HFFc6 (cell line): ENCODE results near the gene BCL2. TPM values are rescaled to one million over a fixed set of nuclear protein-coding genes. Genes with fewer than 3 reads are reported as not detected.

Experiments
- DNase-seq: peaks from one replicate; pipeline ENCODE4 v3.0.0-alpha.2; 2018
- H3K27ac Mint-ChIP-seq: 2 replicates; pipeline ENCODE4 v1.8.0; 2020; ENCODE audit warnings: mild to moderate bottlenecking, mixed read lengths
- H3K27me3 Mint-ChIP-seq: 2 replicates; pipeline ENCODE4 v1.8.0; 2021; ENCODE audit warnings: mild to moderate bottlenecking, moderate library complexity, mixed read lengths; ENCODE audit not compliant: insufficient read depth
- H3K36me3 Mint-ChIP-seq: 2 replicates; pipeline ENCODE4 v1.8.0; 2021; ENCODE audit warnings: low read depth, mixed read lengths
- H3K4me1 Mint-ChIP-seq: 2 replicates; pipeline ENCODE4 v1.8.0; 2020; ENCODE audit warnings: low read depth, mixed read lengths
- H3K4me3 Mint-ChIP-seq: 2 replicates; pipeline ENCODE4 v1.8.0; 2020; ENCODE audit warnings: mild to moderate bottlenecking, moderate library complexity, mixed read lengths
- H3K9me3 Mint-ChIP-seq: 2 replicates; pipeline ENCODE4 v1.8.0; 2020; ENCODE audit warnings: mild to moderate bottlenecking, mixed read lengths
- CTCF ChIP-seq: fragments of 200-600 bp; sonication (generic); IDR thresholded peaks from 2 replicates; pipeline ENCODE4 v1.5.0; 2021; ENCODE audit warnings: antibody characterized with exemption, mild to moderate bottlenecking
- total RNA-seq, 6 experiments: library from RNA; stranded (reverse); fragmentation: NEBNext Ultra II Directional; extraction: Animal tissue kit (Norgen Biotek cat#: 25700); gene quantifications; 2 replicates in 1 of 6; 3 replicates in 5 of 6; pipeline ENCODE4 v1.2.3, GENCODE V29; 2021

The BCL2 gene
- total RNA-seq, 6 experiments from 2014 or later = 0.17 to 1.1 (median 0.95) TPM

GRCh38 chr18:63150326-63150725 lies 169.2 kb downstream of the BCL2 start:
- H3K4me3 Mint-ChIP-seq = no peak overlapping the region
- H3K27me3 Mint-ChIP-seq = peaks cover 37% of the 10 kb centered on the region
- H3K4me1 Mint-ChIP-seq = no peaks in the 10 kb centered on the region; the same call in 1 of the 2 replicates
- H3K9me3 Mint-ChIP-seq = no peaks in the 10 kb centered on the region
- no peak for DNase-seq
- H3K27ac Mint-ChIP-seq = no peak overlapping the region
- TF ChIP-seq CTCF = no peak
- no peaks in the 10 kb centered on the region for H3K36me3 Mint-ChIP-seq

GRCh38 chr18:63149302-63149587 lies 170.3 kb downstream of the BCL2 start:
- peaks cover 34% of the 10 kb centered on the region for H3K27me3 Mint-ChIP-seq
- no peaks in the 10 kb centered on the region for H3K36me3 Mint-ChIP-seq
- no peaks in the 10 kb centered on the region for H3K9me3 Mint-ChIP-seq
- TF ChIP-seq CTCF = no peak
- H3K4me1 Mint-ChIP-seq = no peaks in the 10 kb centered on the region; the same call in 1 of the 2 replicates
- no peak overlapping the region for H3K27ac Mint-ChIP-seq
- DNase-seq = no peak
- no peak overlapping the region for H3K4me3 Mint-ChIP-seq

- H3K4me1 Mint-ChIP-seq = no peaks in the 10 kb centered on the region; the same call in 1 of the 2 replicates
- H3K9me3 Mint-ChIP-seq = no peaks in the 10 kb centered on the region
- H3K27ac Mint-ChIP-seq = no peak overlapping the region
- peaks cover 29% of the 10 kb centered on the region for H3K27me3 Mint-ChIP-seq
- no peaks in the 10 kb centered on the region for H3K36me3 Mint-ChIP-seq
- no peak for DNase-seq
- TF ChIP-seq CTCF = no peak
- no peak overlapping the region for H3K4me3 Mint-ChIP-seq
These were observed 170.9 kb downstream of the BCL2 start for GRCh38 chr18:63148449-63149301.

- Mint-ChIP-seq H3K36me3 (no peaks in the 10 kb centered on the region), H3K9me3 (no peaks in the 10 kb centered on the region), H3K27ac (no peak overlapping the region), H3K27me3 (peaks cover 24% of the 10 kb centered on the region), H3K4me1 (no peaks in the 10 kb centered on the region; the same call in 1 of the 2 replicates), H3K4me3 (no peak overlapping the region)
- no peak for DNase-seq
- TF ChIP-seq CTCF = no peak
These were observed 171.6 kb downstream of the BCL2 start for GRCh38 chr18:63147973-63148372.

GRCh38 chr18:63146828-63147409 lies 172.7 kb downstream of the BCL2 start:
- Mint-ChIP-seq H3K9me3 (no peaks in the 10 kb centered on the region), H3K4me1 (no peaks in the 10 kb centered on the region; the same call in 1 of the 2 replicates), H3K4me3 (no peak overlapping the region), H3K36me3 (no peaks in the 10 kb centered on the region), H3K27ac (no peak overlapping the region), H3K27me3 (peaks cover 26% of the 10 kb centered on the region)
- TF ChIP-seq CTCF = no peak
- DNase-seq = no peak
